CD14-positive monocyte (primary cell): ENCODE results near the gene EIF4A2. TPM values are rescaled to one million over a fixed set of nuclear protein-coding genes. Genes with fewer than 3 reads are reported as not detected.

ENCODE experiments used
- DNase-seq, 3 donors: peaks; one replicate each; pipeline ENCODE4 v3.0.0-alpha.2; 2011 to 2022
- H2AFZ ChIP-seq: 2 replicates; pipeline ENCODE4 v1.6.0; 2012; ENCODE audit warnings: mild to moderate bottlenecking, low read depth, low read length, inconsistent platforms; ENCODE audit not compliant: insufficient read depth, poor library complexity, severe bottlenecking
- H3K27ac ChIP-seq, 2 donors: 1 replicate in 1 of 2; 2 replicates in 1 of 2; pipeline ENCODE4 v1.5.1; 2012 to 2013; ENCODE audit warnings: low read length in 2 of 2, control low read depth in 1 of 2, inconsistent platforms in 1 of 2, low read depth in 1 of 2, mild to moderate bottlenecking in 1 of 2
- H3K27me3 ChIP-seq, 2 donors: one replicate each; pipeline versions ENCODE4 v1.6.0 to v1.6.1; 2011 to 2013; ENCODE audit warnings: low read length in 2 of 2; ENCODE audit not compliant: control insufficient read depth in 2 of 2, insufficient read depth in 2 of 2
- H3K36me3 ChIP-seq, 2 donors: replicated peaks in 1 of 2; 1 replicate in 1 of 2; 2 replicates in 1 of 2; pipeline versions ENCODE4 v1.5.1 to v1.6.1; 2012 to 2013; ENCODE audit warnings: low read length in 2 of 2, control low read depth in 1 of 2, inconsistent platforms in 1 of 2, mild to moderate bottlenecking in 1 of 2; ENCODE audit not compliant: insufficient read depth in 2 of 2, control insufficient read depth in 1 of 2
- H3K4me1 ChIP-seq, 2 donors: 1 replicate in 1 of 2; 2 replicates in 1 of 2; pipeline versions ENCODE4 v1.5.1 to v1.6.1; 2012 to 2013; ENCODE audit warnings: low read length in 2 of 2, control low read depth in 1 of 2, inconsistent platforms in 1 of 2, mild to moderate bottlenecking in 1 of 2, moderate library complexity in 1 of 2; ENCODE audit not compliant: insufficient read depth in 2 of 2, control insufficient read depth in 1 of 2
- H3K4me2 ChIP-seq: replicated peaks from 2 replicates; pipeline ENCODE3; 2012; ENCODE audit warnings: low read length, moderate library complexity, mild to moderate bottlenecking; ENCODE audit not compliant: poor library complexity, severe bottlenecking; ENCODE audit errors: extremely low read depth
- H3K4me3 ChIP-seq, 3 experiments: fragments of 200-600 bp in 1 of 3; sonication (generic) in 1 of 3; replicated peaks in 1 of 3; 1 replicate in 2 of 3; 2 replicates in 1 of 3; pipeline ENCODE4 v1.5.1; 2011 to 2013; ENCODE audit warnings: low read length in 3 of 3, mild to moderate bottlenecking in 3 of 3, control low read depth in 2 of 3, low read depth in 2 of 3, inconsistent platforms in 1 of 3, moderate library complexity in 1 of 3
- H3K79me2 ChIP-seq: 2 replicates; pipeline ENCODE4 v1.6.0; 2012; ENCODE audit warnings: mild to moderate bottlenecking, control low read depth, inconsistent platforms, low read length, moderate library complexity; ENCODE audit not compliant: insufficient read depth
- H3K9ac ChIP-seq: 2 replicates; pipeline ENCODE4 v1.6.0; 2017; ENCODE audit warnings: low read length, mild to moderate bottlenecking; ENCODE audit not compliant: insufficient read depth, poor library complexity, severe bottlenecking
- H3K9me3 ChIP-seq, 2 donors: replicated peaks in 1 of 2; 1 replicate in 1 of 2; 2 replicates in 1 of 2; pipeline versions ENCODE4 v1.5.1 to v1.6.1; 2012 to 2013; ENCODE audit warnings: low read length in 2 of 2, control low read depth in 1 of 2; ENCODE audit not compliant: control insufficient read depth in 1 of 2, insufficient read depth in 1 of 2
- H4K20me1 ChIP-seq: 2 replicates; pipeline ENCODE4 v1.6.0; 2012; ENCODE audit warnings: mild to moderate bottlenecking, low read length, control low read depth, moderate library complexity; ENCODE audit not compliant: insufficient read depth
- H3K27ac Mint-ChIP-seq, 7 donors: one replicate each; pipeline ENCODE4 v1.8.0; 2020; ENCODE audit warnings: mild to moderate bottlenecking in 7 of 7, mixed read lengths in 7 of 7, moderate library complexity in 6 of 7, inconsistent platforms in 2 of 7
- H3K27me3 Mint-ChIP-seq, 3 donors: one replicate each; pipeline ENCODE4 v1.8.0; 2021 to 2022; ENCODE audit warnings: low read depth in 3 of 3, mild to moderate bottlenecking in 3 of 3, mixed read lengths in 3 of 3, moderate library complexity in 3 of 3, inconsistent platforms in 1 of 3
- H3K36me3 Mint-ChIP-seq, 2 donors: one replicate each; pipeline ENCODE4 v1.8.0; 2020; ENCODE audit warnings: mixed read lengths in 2 of 2, inconsistent platforms in 1 of 2, mild to moderate bottlenecking in 1 of 2
- H3K4me1 Mint-ChIP-seq: one replicate; pipeline ENCODE4 v1.8.0; 2020; ENCODE audit warnings: mild to moderate bottlenecking, mixed read lengths
- H3K4me3 Mint-ChIP-seq, 2 donors: one replicate each; pipeline ENCODE4 v1.8.0; 2020; ENCODE audit warnings: mild to moderate bottlenecking in 2 of 2, mixed read lengths in 2 of 2, moderate library complexity in 1 of 2
- H3K9me3 Mint-ChIP-seq, 7 donors: one replicate each; pipeline ENCODE4 v1.8.0; 2020 to 2022; ENCODE audit warnings: mixed read lengths in 7 of 7, mild to moderate bottlenecking in 6 of 7, moderate library complexity in 6 of 7, inconsistent platforms in 2 of 7
- CTCF ChIP-seq: fragments of 200-600 bp; IDR thresholded peaks from one replicate; pipeline ENCODE4 v1.8.0; 2022; ENCODE audit warnings: antibody characterized with exemption, mild to moderate bottlenecking
- WGBS: methylation state at CpG from one replicate; pipeline ENCODE4 v1.1.5; 2013; ENCODE audit warnings: missing lambda C conversion rate; ENCODE audit not compliant: insufficient coverage; 5-methylcytosine and 5-hydroxymethylcytosine counted together
- intact Hi-C, 2 donors: fragments of 100-400 bp; cut with micrococcal nuclease; formaldehyde crosslinking; loops; one replicate each; pipeline versions ENCODE4 v1.15.0 to v1.15.1; 2023
- polyA plus RNA-seq, 3 donors: library from polyadenylated mRNA; depleted of rRNA in 1 of 3; unstranded in 2 of 3; stranded (reverse) in 1 of 3; fragments of 300-500 nt in 2 of 3; fragments of >200 nt in 1 of 3; fragmentation: Illumina TruSeq in 2 of 3; gene quantifications; 1 replicate in 2 of 3; 2 replicates in 1 of 3; pipeline ENCODE4 v1.2.3, GENCODE V29; 2012 to 2021
- small RNA-seq: library from RNA; depleted of rRNA; stranded (forward); fragments of <200 nt; gene quantifications from one replicate; pipeline ENCODE3, GENCODE V24; 2012; ENCODE audit warnings: low read depth; ENCODE audit not compliant: insufficient read length

The EIF4A2 gene
- polyA plus RNA-seq, 3 donors, result 67.0 to 405 (median 73.0) TPM

GRCh38 chr3:186832276-186832675 is 48.9 kb downstream of the EIF4A2 start:
- no CpG with 5 or more reads among the region's 1 CpG for WGBS
- H3K4me3 ChIP-seq, result no peak overlapping the region
- no peak overlapping the region for H2AFZ ChIP-seq
- H3K79me2 ChIP-seq, result no peaks in the 10 kb centered on the region
- no peaks in the 10 kb centered on the region for H3K9me3 ChIP-seq
- Mint-ChIP-seq H3K36me3 (no peaks in the 10 kb centered on the region), H3K27ac (no peak overlapping the region), H3K4me3 (no peak overlapping the region), H3K4me1 (peaks cover 2% of the 10 kb centered on the region), H3K27me3 (peaks cover 33 to 45% (median 45%) of the 10 kb centered on the region in 3 donors), H3K9me3 (peaks cover 0 to 4% (median 0%) of the 10 kb centered on the region in 7 donors)
- TF ChIP-seq CTCF, result no peak
- no peaks in the 10 kb centered on the region for H3K36me3 ChIP-seq
- H3K27me3 ChIP-seq, result peaks cover 34 to 41% of the 10 kb centered on the region in 2 donors
- H3K4me2 ChIP-seq, result no peak overlapping the region
- H3K4me1 ChIP-seq, result peaks cover 0 to 6% of the 10 kb centered on the region in 2 donors
- H3K27ac ChIP-seq, result no peak overlapping the region
- intact Hi-C loops, result no loop called here
- H3K9ac ChIP-seq, result no peak overlapping the region
- DNase-seq, result no peak
- no peaks in the 10 kb centered on the region for H4K20me1 ChIP-seq

Small RNAs within 50 kb of the gene (small RNA-seq; reads per million reads assigned to genes)
- gene RF00092 (not detected), gene RNU6-1105P (not detected), gene SNORA4 (not detected), gene SNORA63 (not detected), gene SNORA81 (not detected), gene SNORD2 (not detected)

Other genes with a start within 250 kb of the EIF4A2 start
- 1 to 10 TPM in 1 of 3 donors, under 1 TPM in 1, not detected in 1; 0.25 to 4.1 TPM for gene CRYGS, start 239.2 kb upstream of the EIF4A2 start, polyA plus RNA-seq
- gene TBCCD1, start 216.2 kb upstream of the EIF4A2 start, polyA plus RNA-seq, result 1 to 10 TPM; 9.2 to 9.6 (median 9.6) TPM
- gene DNAJB11, start 212.9 kb upstream of the EIF4A2 start, polyA plus RNA-seq, result 10 to 100 TPM; 32.5 to 45.8 (median 44.6) TPM
- gene AHSG, start 170.5 kb upstream of the EIF4A2 start, polyA plus RNA-seq, result not detected
- not detected for gene FETUB, start 143.2 kb upstream of the EIF4A2 start, polyA plus RNA-seq
- gene HRG, start 117.6 kb upstream of the EIF4A2 start, polyA plus RNA-seq, result not detected
- gene KNG1, start 66.2 kb upstream of the EIF4A2 start, polyA plus RNA-seq, result not detected
- gene RFC4, start 22.9 kb downstream of the EIF4A2 start, polyA plus RNA-seq, result 1 to 10 TPM; 3.9 to 6.2 (median 4.6) TPM
- gene ADIPOQ, start 59.1 kb downstream of the EIF4A2 start, polyA plus RNA-seq, result not detected
- gene ST6GAL1, start 146.9 kb downstream of the EIF4A2 start, polyA plus RNA-seq, result 10 to 100 TPM; 19.0 to 24.4 (median 20.5) TPM